Fibroblast of the conjunctiva (primary cell): ENCODE results near the gene SYNJ2.

Experiments used
- DNase-seq: peaks from one replicate; pipeline ENCODE4 v3.0.0-alpha.2; 2010; ENCODE audit warnings: low read depth

The SYNJ2 gene

GRCh38 chr6:157980288-157981131 lies 1.2 kb upstream of the SYNJ2 start:
- no peak for DNase-seq

- no peak for DNase-seq
Observed at GRCh38 chr6:157981132-157981394, 600 bp upstream of the SYNJ2 start.

- no peak for DNase-seq
Observed at GRCh38 chr6:157982102-157982562, 469 bp downstream of the SYNJ2 start.

DNA sequence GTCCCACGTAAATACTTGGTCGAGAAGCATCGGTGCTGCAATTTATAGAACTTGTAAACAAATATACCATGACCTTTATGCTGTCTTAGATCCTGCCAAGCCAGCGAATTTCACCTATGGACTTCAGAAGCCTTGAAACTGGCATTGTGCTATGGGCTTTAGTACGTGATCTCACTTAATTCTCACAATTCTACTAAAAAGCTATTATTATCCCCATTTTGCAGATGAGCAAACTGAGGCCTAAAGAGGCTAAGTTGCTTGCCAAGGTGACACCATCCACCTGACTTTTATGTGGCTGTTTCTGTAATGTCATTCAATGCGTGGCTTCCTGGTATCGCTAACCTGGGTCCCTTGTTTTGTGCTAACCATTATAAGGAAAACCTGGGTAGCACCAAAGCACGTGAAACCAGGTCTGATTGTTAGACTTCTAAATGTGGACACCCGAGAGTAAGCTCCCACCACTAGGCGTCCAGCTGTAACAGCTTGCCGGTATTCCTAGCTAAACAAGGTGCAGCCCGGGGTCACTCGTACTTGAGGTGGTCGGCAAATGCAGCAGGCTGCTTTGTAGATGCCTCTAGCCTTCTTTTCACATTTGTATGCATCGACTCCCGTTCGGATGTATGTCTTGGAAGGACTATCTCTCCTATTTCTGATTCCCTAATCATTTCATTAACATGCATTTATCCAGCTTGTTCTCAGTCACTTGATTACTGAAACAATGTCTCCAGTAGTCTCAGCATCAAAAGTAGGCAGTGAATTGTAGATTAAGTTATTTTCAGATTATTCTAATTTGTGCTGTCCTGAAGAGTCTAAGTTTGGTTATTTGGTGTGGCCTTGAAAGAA lies 1.1 kb downstream of the SYNJ2 start:
- DNase-seq = no peak

DNA sequence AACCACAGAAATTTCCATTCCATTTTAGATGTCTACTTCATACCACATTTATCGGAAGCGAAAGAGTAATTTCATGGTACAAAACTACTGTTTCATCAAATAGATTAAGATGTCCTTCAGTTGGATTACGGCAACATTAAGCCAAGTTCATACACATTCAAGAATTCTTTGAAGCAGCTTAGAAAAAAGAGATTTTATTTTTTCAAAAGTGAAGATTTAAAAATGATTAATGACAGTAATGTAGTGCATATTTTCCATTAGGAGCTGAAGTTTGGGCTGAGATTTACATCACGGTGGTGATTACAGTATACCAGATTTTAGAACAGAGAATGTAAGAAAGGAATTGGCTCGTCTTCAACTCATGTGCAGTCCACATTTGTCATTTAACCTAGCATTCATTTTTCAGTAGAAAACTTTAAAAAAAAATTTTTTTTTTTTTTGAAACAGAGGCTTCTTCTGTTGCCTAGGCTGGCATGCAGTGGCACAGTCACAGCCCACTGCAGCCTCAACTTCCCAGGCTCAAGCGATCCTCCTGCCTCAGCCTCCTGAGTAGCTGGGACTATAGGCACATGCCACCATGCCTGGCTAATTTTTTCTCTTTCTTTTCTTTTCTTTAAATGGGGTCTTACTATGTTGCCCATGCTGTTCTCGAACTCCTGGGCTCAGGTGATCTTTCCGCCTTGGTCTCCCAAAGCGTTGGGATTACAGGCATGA lies 1.9 kb downstream of the SYNJ2 start:
- no peak for DNase-seq

GRCh38 chr6:157984128-157984527 lies 2.5 kb downstream of the SYNJ2 start:
- DNase-seq = no peak

- no peak for DNase-seq
Observed at GRCh38 chr6:157984686-157985225, 3.1 kb downstream of the SYNJ2 start.

GRCh38 chr6:157985378-157986155 lies 3.9 kb downstream of the SYNJ2 start:
- no peak for DNase-seq

- DNase-seq = no peak
Observed at GRCh38 chr6:157987788-157988699, 6.4 kb downstream of the SYNJ2 start.

DNA sequence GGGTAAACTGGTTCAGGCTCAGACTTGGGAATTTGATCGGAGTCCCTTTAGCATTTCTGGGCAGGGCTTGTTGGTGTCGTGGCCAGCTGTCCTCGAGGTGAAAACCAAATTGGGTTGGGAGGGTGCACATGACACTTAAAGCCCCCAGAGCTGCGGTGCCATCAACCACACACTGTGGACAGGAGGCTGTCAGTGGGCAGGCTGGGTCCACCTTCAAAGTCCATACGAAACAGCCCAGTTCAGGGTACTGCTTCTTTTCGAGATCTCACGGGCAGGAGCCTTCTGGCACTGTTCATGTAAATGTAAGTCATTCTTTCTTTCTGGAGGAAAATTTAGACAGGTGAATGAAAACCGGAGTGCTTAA lies 7.0 kb downstream of the SYNJ2 start:
- DNase-seq = no peak

DNA sequence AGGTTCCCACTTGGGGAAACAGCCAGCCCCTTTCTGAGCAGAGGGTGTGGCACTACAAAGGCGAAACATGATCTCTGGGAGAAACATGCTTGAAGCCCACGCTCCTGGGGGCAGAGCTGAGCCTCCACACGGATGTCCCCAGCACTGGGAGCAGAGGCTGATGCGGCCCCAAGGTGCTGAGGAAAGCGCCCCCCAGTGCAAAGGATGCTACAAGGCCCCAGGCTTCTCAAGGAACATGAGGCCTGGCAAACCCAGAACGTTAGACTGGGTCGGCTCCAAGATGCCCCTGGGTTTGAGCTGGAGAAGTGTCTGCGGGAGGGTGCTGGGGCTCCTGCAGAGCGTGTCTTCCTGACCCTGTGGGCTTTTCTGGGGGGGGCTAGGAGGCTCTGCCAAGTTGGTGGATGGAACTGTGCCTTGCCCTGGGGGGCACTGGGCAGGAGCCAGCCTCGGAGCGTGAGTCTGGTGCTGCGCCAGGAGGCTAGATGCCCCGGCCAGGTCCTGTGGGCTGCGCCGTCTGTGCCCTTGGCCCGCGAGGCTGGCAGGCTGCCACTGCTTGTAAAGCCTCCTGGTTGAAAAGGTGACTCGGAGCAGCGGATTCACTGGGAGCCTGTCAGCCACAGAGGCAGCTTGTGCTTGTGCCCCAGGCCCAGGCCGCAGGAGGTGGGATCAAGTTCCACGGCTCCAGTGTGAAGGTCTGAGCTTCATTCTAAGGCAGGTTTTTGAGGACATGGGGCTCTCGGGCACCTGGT lies 8.1 kb downstream of the SYNJ2 start:
- no peak for DNase-seq

GRCh38 chr6:157990321-157991066 lies 8.8 kb downstream of the SYNJ2 start:
- DNase-seq = no peak

DNA sequence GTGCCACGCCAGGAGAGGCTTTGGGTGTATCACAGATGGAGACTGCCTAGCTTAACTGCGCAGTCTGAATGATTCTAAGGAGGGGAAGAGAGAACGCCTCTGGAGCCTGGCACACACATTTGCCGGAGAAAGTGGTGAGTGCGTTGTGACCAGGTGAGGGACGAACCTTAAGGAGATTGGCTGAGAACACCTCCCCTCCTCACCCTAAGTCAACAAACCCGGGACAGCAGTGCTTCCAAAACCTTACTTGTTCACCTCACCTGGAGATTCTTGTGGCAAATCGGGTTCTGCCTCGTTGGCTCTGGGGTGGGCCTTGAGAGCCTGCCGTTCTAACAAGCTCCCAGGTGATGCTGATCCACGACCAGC lies 9.4 kb downstream of the SYNJ2 start:
- no peak for DNase-seq

- DNase-seq = no peak
Observed at GRCh38 chr6:157993076-157993475, 11.4 kb downstream of the SYNJ2 start.

- DNase-seq = no peak
Observed at GRCh38 chr6:157994125-157994795, 12.6 kb downstream of the SYNJ2 start.

- DNase-seq = no peak
Observed at GRCh38 chr6:157995458-157995857, 13.8 kb downstream of the SYNJ2 start.

DNA sequence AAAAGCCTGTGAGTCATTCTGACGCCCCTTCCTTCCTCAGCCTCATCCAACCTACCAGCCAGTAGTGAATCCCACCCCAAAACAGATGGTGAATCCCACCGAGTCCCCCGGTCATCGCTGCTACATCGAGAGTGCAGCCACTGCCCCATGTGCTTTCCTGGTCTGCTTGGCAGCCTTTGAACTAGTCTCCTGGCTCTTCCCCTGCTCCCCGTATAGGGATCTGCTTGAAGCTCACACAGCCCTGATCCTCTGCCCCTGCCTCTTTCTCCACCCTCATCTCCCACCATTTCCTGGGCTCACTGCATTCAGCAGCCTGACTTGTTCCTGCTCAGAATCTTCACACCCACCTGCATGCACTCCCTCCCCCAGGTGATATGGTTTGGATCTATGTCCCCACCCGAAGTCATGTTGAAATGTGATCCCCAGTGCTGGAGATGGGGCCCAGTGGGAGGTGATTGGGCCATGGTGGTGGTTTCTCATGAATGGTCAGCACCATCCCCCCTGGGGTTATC lies 14.6 kb downstream of the SYNJ2 start:
- no peak for DNase-seq

DNA sequence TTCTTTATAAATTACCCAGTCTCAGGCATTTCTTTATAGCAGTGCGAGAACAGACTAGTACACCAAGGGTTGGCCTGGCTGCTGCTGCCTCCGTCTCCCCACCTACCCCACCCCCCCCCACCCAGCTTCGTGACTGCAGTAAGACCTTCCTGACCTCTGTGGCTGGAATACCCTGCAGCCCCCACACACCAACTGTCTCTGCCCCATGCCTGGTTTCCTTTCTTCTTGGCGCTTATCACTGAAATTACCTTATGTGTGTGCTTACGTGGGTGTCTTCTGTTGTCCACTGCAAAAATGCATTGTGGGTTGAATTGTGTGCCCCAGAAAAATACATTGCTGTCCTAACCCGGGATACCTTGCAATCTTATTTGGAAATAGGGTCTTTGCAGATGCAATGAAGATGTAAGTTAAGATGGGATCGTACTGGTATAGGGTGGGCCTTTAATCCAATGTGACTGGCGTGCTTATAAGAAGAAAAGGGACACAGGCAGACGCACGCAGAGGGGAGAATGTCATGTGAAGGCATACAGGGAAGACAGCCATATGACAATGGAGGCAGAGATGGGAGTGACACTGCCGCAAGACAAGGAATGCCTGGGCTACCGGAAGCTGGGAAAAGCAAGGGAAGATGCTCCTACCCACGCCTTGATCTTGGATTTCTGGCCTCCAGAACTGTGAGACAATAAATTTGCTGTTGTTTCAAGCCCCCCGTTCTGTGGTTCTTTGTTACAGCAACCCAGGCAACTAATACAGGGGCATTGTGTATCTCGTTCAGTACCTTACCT lies 15.4 kb downstream of the SYNJ2 start:
- no peak for DNase-seq
